NCI-H1436 (cell line): ENCODE results near the gene XPNPEP1.

Experiments used
- DNase-seq: peaks from one replicate; lab custom pipeline; 2025; lab: John Stamatoyannopoulos, UW

XPNPEP1 gene

DNA sequence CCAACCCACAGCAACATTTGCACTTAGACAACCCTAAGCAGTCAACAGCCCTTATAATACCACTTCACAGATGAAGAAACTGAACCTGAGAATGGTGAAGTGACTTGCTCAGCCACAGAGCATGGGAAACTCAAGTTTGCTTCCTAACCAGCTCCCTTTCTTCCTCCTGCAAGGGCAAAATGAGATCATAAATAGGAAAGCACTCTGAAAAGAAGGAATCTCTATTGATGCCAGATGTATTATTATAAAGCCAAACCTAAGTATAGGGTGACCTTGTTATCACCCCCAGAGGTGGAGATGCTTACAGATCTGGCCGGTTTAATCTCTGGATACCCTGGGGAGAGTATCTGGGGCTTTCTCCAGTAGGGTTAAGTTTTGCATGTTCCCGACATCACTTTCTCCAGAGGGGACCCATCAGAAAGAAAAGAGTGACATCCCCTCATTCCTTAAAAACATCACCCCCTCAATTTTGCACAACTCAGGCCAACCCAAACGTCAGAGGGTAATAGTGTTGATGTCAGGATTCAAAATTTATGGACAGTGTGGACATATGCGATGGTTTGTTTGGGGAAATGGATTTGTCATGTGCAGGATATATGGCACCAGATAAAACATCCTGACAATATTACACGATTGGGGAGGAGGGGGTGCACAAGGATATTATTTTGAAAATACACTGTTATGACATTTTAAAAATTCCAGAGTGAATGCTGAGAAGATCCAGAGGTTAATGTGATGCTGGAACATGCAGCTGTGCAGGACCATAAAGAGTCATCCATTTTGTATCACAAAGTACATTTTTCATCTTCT, 24.0 kb upstream of the XPNPEP1 start:
- DNase-seq, result no peak

DNA sequence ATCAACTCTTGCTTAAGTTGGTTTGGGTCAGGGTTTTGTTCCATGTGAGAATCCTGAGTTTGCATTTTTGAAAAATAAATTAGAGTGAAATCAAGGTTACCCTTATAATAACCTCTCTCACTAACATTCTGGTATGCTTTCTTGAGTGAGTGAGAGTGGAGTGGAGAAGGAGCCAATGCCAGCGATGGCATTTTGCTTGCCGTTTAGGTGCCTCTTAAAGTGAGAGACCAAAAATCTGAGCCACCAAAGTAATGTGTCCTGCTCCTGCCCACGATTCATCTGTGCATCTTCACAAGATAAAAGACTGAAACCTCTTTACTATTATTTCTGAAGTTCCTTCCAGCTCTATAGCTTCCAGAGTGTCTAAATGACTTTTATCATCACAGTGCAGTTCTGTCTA, 23.4 kb upstream of the XPNPEP1 start:
- DNase-seq, result no peak

DNA sequence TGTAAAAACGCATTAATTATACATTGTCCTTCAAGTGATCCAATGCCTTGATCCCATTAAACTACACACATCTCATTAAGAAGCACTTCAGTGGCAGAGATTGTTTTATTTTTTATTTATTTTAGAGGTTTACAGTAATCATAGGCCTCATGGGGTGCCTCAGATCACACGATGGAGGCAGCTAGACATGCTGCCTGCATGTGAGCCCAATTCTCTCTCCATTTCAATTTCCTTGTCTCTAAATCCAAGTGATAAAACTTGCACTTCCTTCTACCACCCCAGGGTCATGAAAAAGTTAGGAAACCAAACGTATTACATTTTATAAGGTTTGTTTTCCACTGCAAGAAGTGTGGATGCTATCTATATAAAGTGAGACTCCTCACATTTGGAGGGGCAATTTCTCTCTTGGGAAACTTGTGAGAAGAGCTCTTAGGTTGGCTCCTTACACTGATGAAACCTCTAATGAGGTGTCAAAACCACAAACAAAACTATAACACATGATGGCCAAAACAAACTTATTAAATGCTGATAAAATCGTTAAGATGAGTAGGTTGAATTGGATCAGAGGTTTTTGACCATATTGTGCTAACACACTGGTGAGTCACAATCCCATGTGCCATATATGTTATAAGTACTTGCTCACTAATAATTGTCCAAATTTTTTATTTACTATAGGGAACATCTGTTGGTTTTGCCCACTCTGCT, 22.3 kb upstream of the XPNPEP1 start:
- DNase-seq, result no peak

DNA sequence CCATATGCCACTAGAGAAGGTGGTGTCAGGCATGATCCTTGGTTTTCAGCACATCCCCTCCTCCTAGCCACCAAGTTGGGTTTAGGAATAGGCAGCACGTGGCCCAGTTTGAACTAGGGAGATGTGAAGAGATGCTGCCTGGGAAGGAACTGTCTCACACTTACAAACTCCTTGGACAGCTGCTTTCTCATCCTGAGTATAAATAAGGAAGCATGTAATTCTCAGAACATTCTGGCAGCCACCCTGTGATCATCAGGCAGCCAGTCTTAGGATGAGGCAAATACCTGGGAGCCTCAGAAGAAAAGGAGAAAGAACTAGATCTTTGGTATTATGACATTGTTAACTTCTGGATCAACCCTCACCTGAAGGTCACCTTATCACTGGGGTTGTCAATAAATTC, 21.3 kb upstream of the XPNPEP1 start:
- DNase-seq, result no peak

DNA sequence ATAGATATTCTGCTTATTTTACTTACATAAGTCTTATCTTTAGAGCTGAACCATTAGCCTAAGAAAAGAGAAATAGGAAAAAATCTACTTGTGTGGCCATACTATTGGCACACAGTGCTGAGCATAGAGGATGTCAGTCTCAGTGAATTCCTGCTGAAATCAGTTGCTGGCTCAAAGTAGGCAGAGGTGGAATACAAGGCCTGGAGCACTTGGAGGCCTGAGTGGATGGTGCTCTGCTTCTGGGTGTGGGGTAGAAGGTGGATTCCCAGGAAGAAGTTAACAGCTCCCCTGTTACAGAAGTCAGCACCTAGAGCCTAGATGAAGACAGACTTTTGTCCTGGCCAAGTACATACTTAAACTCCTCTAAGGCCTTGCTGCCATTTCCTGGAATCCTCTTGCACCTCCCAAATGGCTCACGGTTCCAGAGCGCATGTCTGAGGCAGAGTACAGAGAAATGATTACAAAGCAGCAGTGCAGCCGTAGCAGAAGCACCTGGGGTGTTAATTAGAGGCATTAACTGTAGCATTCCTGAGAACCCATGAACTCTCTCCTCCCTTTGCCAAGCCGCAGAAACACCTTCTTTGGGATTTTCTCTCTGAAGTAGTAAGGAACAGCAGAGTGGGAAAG, 18.0 kb upstream of the XPNPEP1 start:
- DNase-seq, result no peak

DNA sequence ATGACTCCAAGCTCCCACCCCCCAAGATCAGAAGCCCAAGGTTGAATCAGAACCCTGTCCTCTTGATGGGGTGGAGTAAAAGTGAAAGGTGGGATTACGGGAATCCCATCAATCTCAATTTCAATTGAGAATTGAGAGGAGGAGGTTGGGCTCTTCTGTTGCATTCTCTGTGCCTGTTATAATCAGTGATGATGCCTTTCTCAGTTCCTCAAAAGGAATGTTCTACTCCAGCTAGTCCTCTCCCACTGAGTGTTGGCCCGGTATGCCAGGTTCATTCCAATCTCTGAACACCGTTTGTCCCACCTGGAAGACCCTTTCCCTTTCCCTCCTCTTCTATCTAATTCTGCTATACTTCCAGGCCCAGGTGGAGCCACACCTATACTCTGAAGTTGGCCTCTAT, 17.2 kb upstream of the XPNPEP1 start:
- no peak for DNase-seq

DNA sequence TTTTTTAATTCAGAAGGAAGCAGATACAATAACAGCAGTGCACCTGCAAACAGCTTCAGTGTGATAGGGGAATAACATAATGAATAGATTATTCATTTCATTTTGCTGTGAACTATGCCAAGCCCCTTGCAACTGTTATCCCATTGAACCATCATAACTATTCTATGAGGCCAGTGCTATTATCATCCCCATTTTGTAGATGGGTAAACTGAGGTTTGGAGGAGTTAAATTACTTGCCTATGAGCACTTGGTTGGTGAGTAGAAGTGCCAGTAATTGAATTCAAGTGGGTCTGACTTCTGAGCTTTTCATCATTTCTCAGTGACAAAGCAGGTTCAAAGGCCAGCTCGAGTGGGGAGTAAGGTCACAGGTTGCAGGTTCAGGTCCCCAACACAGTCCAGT, 16.8 kb upstream of the XPNPEP1 start:
- no peak for DNase-seq

DNA sequence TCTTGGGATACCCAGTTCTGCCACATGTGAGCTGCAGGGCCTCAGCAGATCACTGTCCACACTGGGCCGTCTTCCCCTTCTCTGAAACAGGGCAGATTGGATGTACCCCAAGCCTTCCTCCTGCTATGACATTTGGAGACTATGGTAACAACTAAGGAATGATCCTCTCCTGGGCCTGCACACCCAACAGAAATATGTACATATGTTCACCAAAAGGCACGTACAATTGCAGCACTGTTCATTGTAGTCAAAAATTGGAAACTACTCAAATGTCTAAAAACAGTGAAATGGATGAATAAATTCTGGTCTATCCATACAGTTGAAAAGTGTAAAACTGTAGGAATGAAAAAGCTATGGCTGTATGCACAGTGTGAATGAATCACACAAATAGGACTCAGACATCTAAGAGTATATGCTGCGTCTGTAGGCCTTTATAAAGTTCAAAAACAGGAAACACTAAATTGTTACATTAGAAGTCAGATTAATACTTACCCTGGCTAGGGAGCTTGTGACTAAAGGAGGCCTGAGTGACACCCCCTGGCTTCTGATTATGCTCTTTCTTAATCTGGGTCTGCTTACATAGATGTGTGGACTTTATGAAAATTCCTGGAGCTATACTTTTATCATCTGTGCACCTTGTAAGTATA, 16.1 kb upstream of the XPNPEP1 start:
- no peak for DNase-seq

DNA sequence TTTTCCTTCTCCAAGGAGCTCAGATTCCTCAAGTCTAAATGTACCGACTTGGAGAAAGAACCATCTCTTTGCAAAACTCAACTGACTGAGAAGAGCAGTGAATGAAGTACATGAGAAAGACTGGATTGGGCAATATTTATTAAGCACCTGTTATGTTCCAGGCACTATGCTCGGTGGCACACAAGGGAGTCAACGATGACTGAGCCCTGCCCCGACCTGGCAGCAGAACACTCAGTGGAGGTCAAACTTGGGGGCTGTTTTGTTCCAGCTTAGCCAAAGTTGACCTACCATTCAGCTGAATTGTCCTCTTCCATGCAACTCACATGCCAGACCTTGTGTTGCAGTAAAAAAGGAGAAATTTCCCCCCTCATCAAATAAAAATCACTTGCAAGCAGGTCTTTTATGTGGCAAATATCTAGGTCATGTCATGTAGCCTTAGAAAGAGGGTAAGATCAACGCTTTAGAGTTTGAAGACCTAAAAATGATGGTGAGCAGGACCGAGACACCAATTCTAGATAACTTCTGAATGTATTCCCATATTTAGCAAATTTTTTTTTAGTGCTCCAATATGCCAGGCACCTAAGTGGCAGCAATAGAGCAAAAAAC, 14.3 kb upstream of the XPNPEP1 start:
- no peak for DNase-seq

DNA sequence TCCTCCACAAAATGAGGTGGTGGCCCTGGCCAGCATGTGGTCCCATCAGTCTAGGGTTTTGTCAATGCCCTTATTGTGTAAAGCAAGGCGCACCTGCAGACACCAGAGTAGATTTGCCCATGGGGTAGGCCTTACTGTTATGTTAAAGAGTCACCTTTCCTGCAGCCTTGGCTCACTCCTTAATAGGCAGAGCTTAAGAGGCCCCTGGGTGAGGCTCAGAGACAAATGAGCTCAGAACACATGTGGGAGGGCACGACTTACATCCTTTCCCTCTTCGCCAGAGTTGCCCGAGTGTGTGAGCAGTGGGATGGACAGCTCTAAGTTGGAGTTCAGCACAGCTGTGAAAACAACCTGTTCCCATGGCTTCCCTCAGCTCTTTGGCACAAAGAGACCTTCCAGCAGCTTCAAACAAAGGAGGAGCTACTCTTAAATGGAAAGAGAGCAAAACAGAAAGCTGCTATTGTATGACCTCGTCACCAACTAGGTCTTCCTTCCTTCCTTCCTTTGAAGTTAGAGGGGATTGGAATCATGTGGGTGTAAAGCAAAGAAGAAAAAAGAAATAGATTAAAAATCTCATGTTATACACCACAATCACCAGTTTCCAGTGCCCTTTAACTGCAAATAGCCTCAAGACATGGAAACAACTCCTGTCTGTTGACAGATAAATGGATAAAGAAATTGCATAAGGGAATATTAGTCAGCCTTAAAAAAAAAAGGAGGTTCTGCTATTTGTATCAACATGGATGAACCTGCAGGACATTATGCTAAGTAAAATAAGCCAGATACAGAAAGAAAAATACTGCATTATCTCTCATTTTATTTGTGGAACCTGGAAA, 11.9 kb upstream of the XPNPEP1 start:
- DNase-seq, result no peak

DNA sequence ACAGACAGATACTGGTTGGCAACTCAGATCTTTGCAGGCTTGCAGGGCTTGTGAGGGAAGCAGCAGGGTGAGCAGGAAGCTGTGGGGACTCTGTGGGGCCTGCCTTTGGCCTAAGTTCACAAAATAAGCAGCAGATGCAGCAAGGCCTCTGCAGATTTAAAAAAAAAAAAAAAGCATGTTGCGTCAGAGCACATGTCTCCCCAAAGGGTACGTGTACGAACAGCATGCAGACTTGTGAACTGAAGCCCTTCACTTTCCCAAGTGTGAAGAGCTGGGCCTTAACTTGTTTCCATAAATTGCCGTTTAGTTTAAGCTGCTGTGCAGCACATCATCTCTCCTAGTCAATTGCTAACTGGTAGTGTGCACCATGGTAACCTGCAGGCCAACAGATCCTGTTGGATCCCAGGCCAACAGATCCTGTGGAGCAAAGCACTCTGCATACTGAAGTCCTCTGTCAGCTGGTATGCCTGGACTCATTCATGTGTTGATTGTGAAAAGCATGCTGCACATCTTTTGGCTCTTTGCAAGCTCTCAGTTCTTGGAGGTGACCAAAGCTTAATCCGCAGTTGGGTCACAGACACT, 10.8 kb upstream of the XPNPEP1 start:
- no peak for DNase-seq

DNA sequence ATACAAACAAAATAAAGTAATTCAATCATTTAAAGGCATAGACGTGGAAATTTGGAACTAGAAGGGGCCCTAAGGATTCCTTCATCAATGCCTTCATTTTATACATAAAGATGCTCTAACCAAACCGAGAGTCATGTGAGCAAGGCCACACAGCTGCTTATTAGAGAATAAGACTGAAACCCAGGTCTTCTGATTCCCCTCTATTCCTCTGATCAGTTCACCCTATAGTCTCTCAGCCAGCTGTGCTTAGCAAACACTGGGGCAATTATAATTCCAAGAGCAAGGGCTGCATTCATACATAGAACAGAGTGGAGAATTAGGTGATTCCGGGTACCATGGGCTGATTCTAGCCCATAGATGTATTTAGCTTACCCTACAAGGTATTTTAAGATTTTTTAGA, 9.7 kb upstream of the XPNPEP1 start:
- DNase-seq, result no peak

DNA sequence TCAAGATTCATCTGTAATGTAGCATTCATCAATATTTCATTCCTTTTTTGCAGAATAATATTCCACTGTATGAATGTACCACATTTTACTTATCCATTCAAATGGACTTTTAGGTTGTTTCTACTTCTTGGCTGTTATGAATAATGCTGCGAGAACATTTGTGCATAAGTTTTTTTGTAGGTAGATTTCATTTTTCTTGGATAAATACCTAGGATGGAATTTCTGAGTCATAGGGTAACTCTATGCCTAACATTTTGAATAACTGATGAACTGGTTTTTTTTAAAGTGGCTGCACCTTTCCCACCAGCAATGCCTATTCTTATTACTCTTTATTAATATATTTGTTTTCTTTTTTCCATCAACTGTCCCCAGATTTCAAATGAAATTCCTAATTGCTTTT, 9.1 kb upstream of the XPNPEP1 start:
- no peak for DNase-seq

DNA sequence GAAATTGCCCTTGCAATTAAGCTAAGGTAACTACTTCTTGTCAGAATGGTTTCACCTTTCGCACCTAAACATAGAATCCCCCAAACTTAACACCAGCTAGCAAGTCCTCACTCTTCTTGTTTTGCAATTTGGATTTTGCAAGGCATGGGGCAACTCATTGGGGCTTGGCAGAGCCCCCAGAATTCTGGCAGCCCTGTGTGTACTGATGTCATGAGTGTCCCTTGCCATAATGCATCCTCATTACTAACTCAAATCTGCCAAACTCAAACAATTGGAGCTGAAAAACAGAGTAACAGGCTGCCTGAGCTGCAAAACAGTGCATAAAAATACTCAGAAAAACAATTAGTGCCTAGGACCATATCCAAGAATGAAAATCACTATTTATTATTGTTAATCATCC, 7.9 kb upstream of the XPNPEP1 start:
- DNase-seq, result no peak

DNA sequence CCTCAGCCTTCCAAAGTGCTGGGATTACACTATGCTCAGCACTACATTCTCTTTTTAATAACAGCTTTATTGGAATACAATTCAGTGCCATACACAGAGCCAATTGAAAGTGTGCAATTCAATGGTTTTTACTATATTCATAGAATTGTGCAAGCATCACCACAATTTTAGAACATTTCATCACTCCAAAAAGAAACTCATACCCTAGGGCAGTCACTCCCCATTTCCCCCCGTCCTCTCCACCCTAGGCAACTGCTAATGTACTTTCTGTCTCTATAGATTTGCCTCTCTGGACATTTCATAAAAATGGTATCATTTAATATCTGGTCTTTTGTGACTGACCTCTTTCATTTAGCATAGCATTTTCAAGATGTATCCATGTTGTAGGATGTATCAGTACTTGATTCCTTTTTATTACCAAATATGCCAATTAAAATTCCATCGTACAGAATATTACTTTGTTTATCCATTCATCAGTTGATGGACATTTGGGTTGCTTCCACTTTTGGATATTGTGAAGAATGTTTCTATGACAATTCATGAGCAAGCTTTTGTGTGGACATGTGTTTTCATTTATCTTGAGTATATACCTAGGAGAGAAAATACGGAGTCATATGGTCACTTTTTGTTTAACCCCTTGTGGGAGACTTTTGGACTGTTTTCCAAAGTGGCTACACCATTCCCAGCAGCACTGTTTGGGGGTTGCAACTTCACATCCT, 6.3 kb upstream of the XPNPEP1 start:
- no peak for DNase-seq

DNA sequence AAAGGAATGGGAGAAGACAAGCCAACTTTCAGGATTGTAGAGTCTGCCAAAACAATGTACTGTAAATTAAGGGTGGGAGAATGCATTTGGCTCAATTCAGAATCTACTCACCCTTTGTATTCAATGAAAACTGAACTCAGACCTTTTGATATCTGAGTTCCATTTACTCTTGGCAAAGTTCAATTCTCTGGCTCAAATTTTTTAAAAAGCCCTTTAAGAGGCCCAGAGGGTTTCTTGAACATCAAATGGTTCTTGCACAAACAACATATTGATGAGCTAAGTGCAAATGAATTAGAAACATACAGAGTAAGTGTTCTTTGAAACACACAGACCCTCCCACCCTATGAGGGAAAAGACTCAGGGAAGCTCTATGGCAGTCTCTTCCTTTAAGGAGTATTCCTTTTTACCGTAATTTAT, 5.2 kb upstream of the XPNPEP1 start:
- DNase-seq, result no peak

DNA sequence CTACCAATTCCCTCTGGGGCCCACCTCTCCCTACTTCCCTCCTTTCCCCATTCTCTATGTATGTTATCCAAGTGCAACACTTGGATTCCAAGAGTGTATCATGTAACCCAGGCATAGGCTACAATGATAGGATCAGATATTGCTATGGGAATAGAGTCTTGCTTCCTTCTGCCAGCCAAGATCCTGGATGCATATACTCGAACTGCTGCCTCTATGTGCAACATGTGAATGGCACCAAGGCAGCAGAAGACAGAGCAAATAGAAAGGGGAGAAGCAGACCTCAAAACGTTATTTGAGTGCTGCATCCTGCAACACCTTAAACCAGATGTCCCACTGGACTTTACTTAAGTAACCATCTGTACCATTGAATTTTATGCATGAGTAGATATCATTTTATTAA, 3.5 kb upstream of the XPNPEP1 start:
- DNase-seq, result no peak

DNA sequence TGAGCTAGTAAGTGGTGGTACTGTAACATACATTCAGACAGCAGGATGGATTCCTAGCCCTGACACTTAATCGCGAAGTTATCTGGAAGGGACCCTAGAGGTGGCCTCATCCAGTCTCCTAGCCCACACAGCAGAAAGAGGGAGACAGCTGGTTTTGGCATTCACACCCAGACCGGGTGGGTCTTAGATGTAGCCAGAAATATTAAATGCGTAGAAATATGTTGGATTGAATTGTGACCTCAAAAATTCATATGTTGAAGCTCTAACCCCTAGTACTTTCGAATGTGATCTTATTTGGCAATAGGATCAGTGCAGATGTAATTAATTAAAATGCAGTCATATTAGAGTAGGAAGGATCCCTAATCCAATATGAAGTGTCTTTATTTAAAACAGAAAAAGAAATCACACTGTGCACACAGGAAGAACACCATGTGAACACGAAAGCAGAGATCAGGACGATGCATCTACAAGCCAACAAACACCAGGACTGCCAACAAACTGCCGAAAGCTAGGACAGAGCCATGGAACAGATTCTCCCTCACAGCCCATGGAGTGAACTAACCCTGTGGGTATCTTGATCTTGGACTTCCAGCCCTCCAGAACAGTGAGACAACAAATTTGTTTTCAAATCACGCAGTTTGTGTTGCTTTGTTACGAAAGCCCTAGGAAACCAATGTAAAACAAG, 2.9 kb upstream of the XPNPEP1 start:
- no peak for DNase-seq

DNA sequence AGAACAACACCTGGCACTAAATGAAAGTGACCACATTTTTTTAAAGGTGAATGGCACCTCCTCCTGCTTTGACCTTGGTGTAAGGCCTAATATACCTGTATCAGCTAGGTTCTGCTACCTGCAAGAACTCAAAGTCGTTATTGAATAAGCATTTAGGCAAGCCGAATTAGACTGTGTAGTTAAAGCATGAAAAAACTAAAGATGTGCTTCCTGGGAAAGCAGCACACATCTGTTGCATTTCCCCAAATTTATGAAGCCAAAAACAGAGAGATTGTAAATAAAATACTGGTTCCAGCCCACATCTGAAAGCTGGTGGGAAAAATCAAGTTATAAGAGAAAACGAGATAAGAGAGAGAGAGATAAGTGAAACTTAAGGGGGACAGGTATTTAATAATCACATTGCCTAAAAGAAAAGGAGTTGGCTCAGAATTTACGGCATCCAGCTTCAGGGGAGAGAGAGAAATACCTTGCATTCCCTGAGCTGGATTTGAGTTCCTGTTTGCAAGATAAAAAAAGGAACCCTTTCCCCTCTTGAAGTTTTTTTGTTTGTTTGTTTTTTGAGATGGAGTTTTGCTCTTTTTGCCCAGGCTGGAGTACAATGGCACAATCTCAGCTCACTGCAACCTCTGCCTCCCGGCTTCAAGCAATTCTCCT, 1.8 kb upstream of the XPNPEP1 start:
- no peak for DNase-seq
